ENCODE measurements around the gene NPTXR. TPM values are rescaled to one million over a fixed set of nuclear protein-coding genes. Genes with fewer than 3 reads are reported as not detected.

Gene NPTXR
- total and polyA plus RNA-seq, 10 of the 15 experiments (the other 5 are each of a cell fraction or from before 2014, with no cell fraction given) = 0.02 to 0.38 (median 0.07) TPM; not detected in 2

GRCh38 chr22:38870791-38871359 is 27.0 kb upstream of the NPTXR start:
- in situ Hi-C loops (cut with MboI) (loop anchor here (5.0 kb wide), 2 partner anchors 131 to 246 kb away; no protein-coding TSS in a partner anchor), intact Hi-C loops (cut with micrococcal nuclease; ENCODE audit: unreplicated experiment) (loop anchor here (1.0 to 5.0 kb wide), 5 partner anchors 111 to 446 kb away; partner anchors contain the start of genes APOBEC3B, CBX7 and RPL3)
- Histone ChIP-seq H3K4me2 (ENCODE audit: control insufficient read depth, insufficient read depth) (peak overlapping the region; percentile 14), H4K20me1 (ENCODE audit: control insufficient read depth, insufficient read depth) (peaks cover 7% of the 10 kb centered on the region; the same call in 1 of the 2 replicates), H3K27me3 (replicated peaks in 1 of 2; ENCODE audit: control insufficient read depth in 2 of 2, insufficient read depth in 2 of 2, low read length in 1 of 2) (no peaks in the 10 kb centered on the region), H3K27ac (ENCODE audit: control insufficient read depth, insufficient read depth) (peak overlapping the region; percentile 83), H3K9me3 (replicated peaks; ENCODE audit: control insufficient read depth, insufficient read depth, low read length) (no peaks in the 10 kb centered on the region), H3K4me1 (ENCODE audit: control insufficient read depth, insufficient read depth, low read length) (peaks cover 29% of the 10 kb centered on the region), H3K4me3 (peak overlapping the region; percentile 69), H2AFZ (ENCODE audit: control insufficient read depth, low read depth, low read length) (no peak overlapping the region), H3K79me2 (ENCODE audit: control insufficient read depth, insufficient read depth, low read length) (peaks cover 27% of the 10 kb centered on the region), H3K36me3 (ENCODE audit: control insufficient read depth in 2 of 2, insufficient read depth in 2 of 2, low read length in 1 of 2) (peaks cover 14 to 16% of the 10 kb centered on the region in 2 experiments), H3K9ac (ENCODE audit: control insufficient read depth, insufficient read depth, low read length) (peak overlapping the region; percentile 87)
- SMC1A ChIA-PET (ENCODE audit: uncharacterized antibody, unreplicated experiment) = interaction anchor here (0.8 to 4.8 kb wide), 17 partner anchors 81 to 444 kb away, joined by 3 to 83 read pairs (median 5); no protein-coding TSS in a partner anchor
- peak; percentile 74 for TF ChIP-seq YY1 (IDR thresholded peaks at IDR 0.05; ENCODE audit: low read depth, low read length)
- TF ChIP-seq FOS (IDR thresholded peaks at IDR 0.05; ENCODE audit: borderline replicate concordance, extremely low read depth, insufficient read length) = no peak
- TF ChIP-seq E2F4 (IDR thresholded peaks at IDR 0.05; ENCODE audit: low read depth, low read length) = no peak
- peak; percentile 11; the same call in 1 of the 2 replicates for TF ChIP-seq SIN3A (IDR thresholded peaks at IDR 0.05; ENCODE audit: low read depth, low read length)
- no peak for TF ChIP-seq CEBPZ (IDR thresholded peaks at IDR 0.05; ENCODE audit: low read depth, low read length)
- TF ChIP-seq SREBF2 (IDR thresholded peaks at IDR 0.05; ENCODE audit: low read length) = no peak
- peak; percentile 3 for ATAC-seq
- BruUV-seq (replicated peaks) = no TSS peak
- RAD21 ChIA-PET (ENCODE audit: unreplicated experiment) = interaction anchor here (0.7 to 3.8 kb wide), 16 partner anchors 29 to 447 kb away, joined by 3 to 93 read pairs (median 6); partner anchors contain the start of genes APOBEC3C and RPL3
- DNase-seq (ENCODE audit: low read depth, low spot score) = no peak
- WGBS (ENCODE audit: insufficient coverage, insufficient replicate concordance, low lambda C conversion rate, missing lambda C conversion rate) = 3% methylated on average over 2 of the region's 2 CpGs
- POLR2A ChIA-PET = interaction anchor here (0.8 to 3.0 kb wide), 9 partner anchors 83 to 278 kb away, joined by 3 to 16 read pairs (median 5); no protein-coding TSS in a partner anchor
- no peak for FAIRE-seq
- CTCF ChIA-PET = interaction anchor here (0.8 to 5.5 kb wide), 38 partner anchors 9 to 460 kb away, joined by 3 to 192 read pairs (median 8); partner anchors contain the start of genes APOBEC3B and APOBEC3C

All from GM12878 (cell line).